Epithelial cell of esophagus (primary cell): ENCODE data around the gene GNB1.

ENCODE experiments used
- DNase-seq: peaks from one replicate; pipeline ENCODE4 v3.0.0; 2010; ENCODE audit warnings: low read depth
- H3K4me3 ChIP-seq: 2 replicates; pipeline ENCODE4 v1.5.1; 2011; ENCODE audit warnings: mild to moderate bottlenecking, low read length, control low read depth
- TF ChIP-seq, protein P1 (sequence below): IDR thresholded peaks from 2 replicates; pipeline ENCODE4 v1.5.1; 2011; ENCODE audit warnings: low read depth, mild to moderate bottlenecking, low read length, control low read depth, inconsistent platforms; ENCODE audit not compliant: insufficient read depth; ENCODE audit errors: missing control alignments

Gene GNB1

DNA sequence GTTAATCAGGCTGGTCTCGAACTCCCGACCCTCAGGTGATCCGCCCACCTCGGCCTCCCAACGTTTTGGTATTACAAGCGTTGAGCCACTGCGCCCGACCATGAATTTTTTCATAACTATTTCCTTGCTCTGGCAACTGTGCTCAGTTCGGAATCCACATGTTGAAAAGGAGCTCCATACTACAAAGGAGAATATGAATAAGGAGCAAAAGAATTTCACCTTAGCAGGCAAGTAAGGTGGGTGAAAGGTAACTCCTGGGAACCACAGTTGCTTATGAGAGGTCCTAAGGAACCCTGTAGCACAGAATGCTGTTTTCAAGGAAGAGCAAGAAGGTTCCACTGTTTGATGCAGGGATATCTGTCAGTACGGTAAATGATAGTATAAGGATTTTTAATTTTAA, 82.7 kb downstream of the GNB1 start:
- TF ChIP-seq, protein P1, sequence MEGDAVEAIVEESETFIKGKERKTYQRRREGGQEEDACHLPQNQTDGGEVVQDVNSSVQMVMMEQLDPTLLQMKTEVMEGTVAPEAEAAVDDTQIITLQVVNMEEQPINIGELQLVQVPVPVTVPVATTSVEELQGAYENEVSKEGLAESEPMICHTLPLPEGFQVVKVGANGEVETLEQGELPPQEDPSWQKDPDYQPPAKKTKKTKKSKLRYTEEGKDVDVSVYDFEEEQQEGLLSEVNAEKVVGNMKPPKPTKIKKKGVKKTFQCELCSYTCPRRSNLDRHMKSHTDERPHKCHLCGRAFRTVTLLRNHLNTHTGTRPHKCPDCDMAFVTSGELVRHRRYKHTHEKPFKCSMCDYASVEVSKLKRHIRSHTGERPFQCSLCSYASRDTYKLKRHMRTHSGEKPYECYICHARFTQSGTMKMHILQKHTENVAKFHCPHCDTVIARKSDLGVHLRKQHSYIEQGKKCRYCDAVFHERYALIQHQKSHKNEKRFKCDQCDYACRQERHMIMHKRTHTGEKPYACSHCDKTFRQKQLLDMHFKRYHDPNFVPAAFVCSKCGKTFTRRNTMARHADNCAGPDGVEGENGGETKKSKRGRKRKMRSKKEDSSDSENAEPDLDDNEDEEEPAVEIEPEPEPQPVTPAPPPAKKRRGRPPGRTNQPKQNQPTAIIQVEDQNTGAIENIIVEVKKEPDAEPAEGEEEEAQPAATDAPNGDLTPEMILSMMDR: no peak
- no peak for DNase-seq
- no peak overlapping the region for H3K4me3 ChIP-seq

DNA sequence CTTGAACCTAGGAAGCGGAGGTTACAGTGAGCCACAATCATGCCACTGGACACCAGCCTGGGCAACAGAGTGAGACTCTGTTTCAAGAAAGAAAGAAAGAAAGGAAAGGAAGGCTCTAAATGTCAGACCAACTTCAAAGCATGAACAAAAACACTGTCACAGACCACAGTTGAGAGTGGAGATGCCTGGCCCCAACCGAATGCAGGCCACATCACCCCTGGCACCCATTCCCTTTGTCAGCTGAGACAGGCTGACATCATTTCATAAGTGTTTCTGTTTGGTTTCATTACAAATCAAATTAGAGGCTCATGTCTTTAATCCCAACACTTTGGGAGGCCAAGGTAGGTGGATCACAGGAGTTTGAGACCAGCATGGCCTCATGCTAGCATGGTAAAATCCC, 84.0 kb downstream of the GNB1 start:
- DNase-seq: no peak

DNA sequence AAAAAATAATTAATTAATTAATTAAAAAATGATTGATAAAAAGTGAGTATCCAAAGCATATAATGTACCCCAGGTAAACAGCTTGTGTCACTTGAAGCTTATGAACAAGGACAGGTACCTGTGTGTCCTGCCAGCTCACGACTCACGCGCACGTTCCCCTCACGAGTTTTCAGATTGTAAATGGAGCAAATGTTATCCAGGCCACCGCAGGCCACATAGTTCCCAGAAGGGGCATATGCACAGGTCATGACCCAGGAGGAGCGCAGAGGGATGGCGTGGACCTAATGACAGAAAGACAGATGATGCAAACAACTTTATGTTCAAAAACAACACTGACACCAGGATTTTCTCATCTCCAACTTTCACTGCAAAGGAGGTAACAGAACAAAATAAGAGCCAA, 86.6 kb downstream of the GNB1 start:
- DNase-seq: no peak
- H3K4me3 ChIP-seq: no peak overlapping the region
- TF ChIP-seq, protein P1: no peak

More for the DNA sequence above, 84.0 kb downstream of the GNB1 start:
- TF ChIP-seq, protein P1: no peak
- H3K4me3 ChIP-seq: no peak overlapping the region

DNA sequence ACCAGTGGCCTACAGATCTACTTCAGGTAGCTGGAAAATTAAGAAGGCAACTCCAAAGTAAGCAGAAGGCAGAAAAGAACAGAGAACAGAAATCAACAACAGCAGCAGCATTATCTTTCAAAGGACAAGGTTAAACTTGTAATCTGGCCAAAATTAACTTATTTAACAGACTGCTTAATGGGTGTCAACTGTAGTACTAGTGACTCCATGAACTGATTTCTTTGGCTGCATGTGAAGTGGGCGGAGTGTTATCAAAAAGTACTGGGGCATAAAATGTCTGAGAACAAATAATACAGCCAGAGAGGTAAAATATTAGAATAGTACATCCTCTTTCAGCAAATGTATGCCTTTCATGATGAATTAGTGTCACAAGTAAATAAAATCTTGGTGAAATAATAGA, 88.0 kb downstream of the GNB1 start:
- DNase-seq: no peak
- no peak overlapping the region for H3K4me3 ChIP-seq
- TF ChIP-seq, protein P1: no peak

DNA sequence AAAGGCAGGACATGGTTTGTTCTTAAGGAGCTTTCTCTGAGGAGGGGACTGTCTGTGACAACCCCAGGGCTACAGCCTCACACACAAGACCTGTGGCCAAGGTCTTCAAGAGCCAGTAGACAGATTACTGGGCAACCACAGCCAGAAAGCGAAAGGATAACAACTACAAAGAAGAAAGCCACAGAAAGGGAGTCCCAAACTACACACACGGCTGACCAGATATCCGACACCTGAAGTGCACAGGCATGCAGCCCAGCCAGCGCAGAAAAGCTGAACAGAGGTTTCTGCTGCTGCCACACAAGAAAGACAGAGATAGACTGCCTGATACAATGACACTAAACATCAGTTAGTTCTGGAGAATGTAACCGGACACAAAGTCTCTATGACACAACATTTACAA, 91.2 kb downstream of the GNB1 start:
- TF ChIP-seq, protein P1: no peak
- H3K4me3 ChIP-seq: no peak overlapping the region
- no peak for DNase-seq

DNA sequence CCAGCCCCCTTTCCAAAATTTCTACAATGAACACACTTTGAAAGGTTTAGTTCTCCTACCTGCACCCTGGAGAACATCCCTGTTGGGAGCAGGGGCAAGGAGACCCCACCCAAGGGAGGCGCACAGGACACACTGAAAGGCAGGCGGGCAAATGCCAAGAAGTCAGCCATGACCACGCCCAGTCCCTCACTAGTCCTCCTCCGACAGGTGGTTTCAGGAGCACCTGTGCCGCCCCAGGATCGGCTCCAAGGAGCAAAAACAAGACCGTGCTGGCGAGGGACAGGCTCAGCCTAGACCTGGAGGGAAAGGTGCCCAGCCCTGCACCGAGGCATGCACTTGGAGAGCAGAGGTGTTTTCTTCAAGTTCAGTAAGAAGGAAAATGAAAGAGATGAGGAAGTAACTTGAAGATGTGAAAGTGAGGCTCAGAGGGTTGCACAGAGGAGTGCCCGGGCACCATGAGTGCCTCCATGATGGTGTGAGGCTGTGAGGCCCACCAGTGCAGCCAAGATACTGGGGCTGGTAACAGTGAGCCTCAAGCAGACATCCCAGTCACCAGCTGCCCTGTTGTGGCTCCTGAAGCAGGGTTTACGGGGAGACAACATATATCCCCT, 93.1 kb downstream of the GNB1 start:
- TF ChIP-seq, protein P1: no peak
- DNase-seq: no peak
- H3K4me3 ChIP-seq: no peak overlapping the region

DNA sequence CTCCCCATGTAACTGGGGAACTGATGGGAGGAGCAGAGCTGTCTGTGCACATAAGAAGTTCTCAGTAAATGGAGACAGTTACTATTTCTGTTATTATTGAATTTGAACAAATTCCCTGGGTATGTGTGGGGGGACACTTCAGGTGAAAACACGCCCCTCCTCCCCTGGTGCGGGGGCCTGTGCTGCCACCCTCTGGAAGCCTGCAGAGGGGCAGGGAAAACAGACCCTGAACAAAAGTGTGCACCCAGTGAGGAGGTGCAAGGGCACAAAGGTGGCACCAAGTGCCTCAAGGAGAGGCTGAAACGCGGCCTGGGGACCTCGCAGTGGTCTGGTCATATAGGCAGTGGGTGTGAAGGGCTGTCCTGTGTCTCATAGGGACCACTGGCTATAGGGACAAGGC, 94.4 kb downstream of the GNB1 start:
- no peak for DNase-seq
- H3K4me3 ChIP-seq: no peak overlapping the region
- TF ChIP-seq, protein P1: peak; percentile 11
